Stomach smooth muscle (tissue), 2 donors: ENCODE data around the gene SPRR5.

Experiments
- H3K27ac ChIP-seq: one replicate; pipeline ENCODE4 v1.7.0; 2013; ENCODE audit warnings: mild to moderate bottlenecking, low read length, inconsistent platforms
- H3K27me3 ChIP-seq, 2 donors: one replicate each; pipeline ENCODE4 v1.7.0; 2013; ENCODE audit warnings: low read length in 2 of 2; ENCODE audit not compliant: insufficient read depth in 2 of 2, control insufficient read depth in 1 of 2
- H3K36me3 ChIP-seq, 2 donors: one replicate each; pipeline ENCODE4 v1.7.0; 2013; ENCODE audit warnings: low read length in 2 of 2; ENCODE audit not compliant: control insufficient read depth in 2 of 2, insufficient read depth in 2 of 2
- H3K4me1 ChIP-seq: one replicate; pipeline ENCODE4 v1.7.0; 2013; ENCODE audit warnings: low read length; ENCODE audit not compliant: control insufficient read depth, insufficient read depth
- H3K4me3 ChIP-seq, 2 donors: one replicate each; pipeline ENCODE4 v1.7.0; 2013; ENCODE audit warnings: low read length in 2 of 2
- H3K9ac ChIP-seq, 2 donors: one replicate each; pipeline ENCODE4 v1.7.0; 2013; ENCODE audit warnings: low read length in 2 of 2, mild to moderate bottlenecking in 1 of 2
- H3K9me3 ChIP-seq, 2 donors: one replicate each; pipeline ENCODE4 v1.7.0; 2013; ENCODE audit warnings: low read length in 2 of 2; ENCODE audit not compliant: control insufficient read depth in 2 of 2
- donor health status: healthy.
- donor health status: Pancreatic carcinoma.

SPRR5 gene

GRCh38 chr1:152965853-152966252, 18.8 kb downstream of the SPRR5 start:
- Histone ChIP-seq H3K9me3 (no peaks in the 10 kb centered on the region), H3K27ac (no peak overlapping the region), H3K27me3 (no peaks in the 10 kb centered on the region), H3K9ac (no peak overlapping the region), H3K4me3 (no peak overlapping the region), H3K4me1 (no peaks in the 10 kb centered on the region), H3K36me3 (no peaks in the 10 kb centered on the region)

GRCh38 chr1:152967201-152967600, 20.2 kb downstream of the SPRR5 start:
- Histone ChIP-seq H3K9me3 (no peaks in the 10 kb centered on the region), H3K27ac (no peak overlapping the region), H3K27me3 (no peaks in the 10 kb centered on the region), H3K9ac (no peak overlapping the region), H3K4me1 (no peaks in the 10 kb centered on the region), H3K36me3 (no peaks in the 10 kb centered on the region), H3K4me3 (no peak overlapping the region)

GRCh38 chr1:152968248-152968647, 21.2 kb downstream of the SPRR5 start:
- Histone ChIP-seq H3K27ac (no peak overlapping the region), H3K27me3 (no peaks in the 10 kb centered on the region), H3K36me3 (no peaks in the 10 kb centered on the region), H3K4me1 (no peaks in the 10 kb centered on the region), H3K9me3 (no peaks in the 10 kb centered on the region), H3K9ac (no peak overlapping the region), H3K4me3 (no peak overlapping the region)

DNA sequence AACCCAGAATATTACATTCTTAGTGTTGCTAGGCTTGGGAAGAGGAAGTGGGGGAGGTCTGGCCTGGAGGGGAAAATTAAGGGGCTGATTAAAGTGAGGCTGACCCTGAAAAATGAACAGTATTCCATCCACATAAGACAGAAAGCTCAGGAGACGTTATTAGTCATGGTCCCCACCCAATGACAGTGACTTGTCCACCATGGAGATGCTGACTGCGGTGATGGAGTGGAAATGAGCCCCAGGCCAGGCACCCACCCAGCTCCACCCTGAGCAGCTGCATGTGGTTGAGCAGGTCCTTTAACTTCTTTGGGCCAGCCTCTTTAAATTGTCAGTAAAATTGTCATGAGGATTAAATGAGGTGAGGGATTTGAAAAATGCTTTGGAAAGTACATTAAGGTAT, 22.0 kb downstream of the SPRR5 start:
- no peak overlapping the region for H3K27ac ChIP-seq
- H3K4me1 ChIP-seq: no peaks in the 10 kb centered on the region
- no peaks in the 10 kb centered on the region for H3K36me3 ChIP-seq
- H3K9ac ChIP-seq: no peak overlapping the region
- no peak overlapping the region for H3K4me3 ChIP-seq
- no peaks in the 10 kb centered on the region for H3K27me3 ChIP-seq
- no peaks in the 10 kb centered on the region for H3K9me3 ChIP-seq

DNA sequence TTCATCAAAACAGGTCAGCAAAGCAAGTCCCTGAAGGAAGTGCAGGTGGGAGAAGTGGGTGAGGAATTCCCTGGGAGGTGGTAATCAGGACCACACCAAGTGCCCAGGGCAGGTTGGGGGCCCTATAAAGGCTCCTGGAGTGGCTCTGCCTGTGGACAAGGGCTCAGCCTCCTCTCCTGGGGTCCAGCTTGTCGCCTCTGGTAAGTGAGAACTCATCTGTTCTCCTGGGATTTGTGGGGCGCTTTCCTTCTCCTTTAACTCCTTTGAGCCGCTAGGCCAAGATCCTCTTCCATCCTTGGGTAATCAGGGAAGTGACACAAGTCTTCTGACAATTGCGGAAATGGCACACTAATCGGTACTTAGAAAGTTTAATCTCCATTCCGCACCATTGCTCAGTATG, 23.5 kb downstream of the SPRR5 start, which contains the start of gene SPRR4:
Gene SPRR4 (plus strand): TSS at position 154 of the 400 bp plus-strand sequence. CDS start 1,243 bp downstream, outside the sequence.
- Histone ChIP-seq H3K27me3 (no peaks in the 10 kb centered on the region), H3K9ac (no peak within 1 kb of the TSS), H3K4me3 (no peak within 1 kb of the TSS), H3K9me3 (no peaks in the 10 kb centered on the region), H3K36me3 (no peaks in the 10 kb centered on the region), H3K27ac (no peak within 1 kb of the TSS), H3K4me1 (no peaks in the 10 kb centered on the region)

DNA sequence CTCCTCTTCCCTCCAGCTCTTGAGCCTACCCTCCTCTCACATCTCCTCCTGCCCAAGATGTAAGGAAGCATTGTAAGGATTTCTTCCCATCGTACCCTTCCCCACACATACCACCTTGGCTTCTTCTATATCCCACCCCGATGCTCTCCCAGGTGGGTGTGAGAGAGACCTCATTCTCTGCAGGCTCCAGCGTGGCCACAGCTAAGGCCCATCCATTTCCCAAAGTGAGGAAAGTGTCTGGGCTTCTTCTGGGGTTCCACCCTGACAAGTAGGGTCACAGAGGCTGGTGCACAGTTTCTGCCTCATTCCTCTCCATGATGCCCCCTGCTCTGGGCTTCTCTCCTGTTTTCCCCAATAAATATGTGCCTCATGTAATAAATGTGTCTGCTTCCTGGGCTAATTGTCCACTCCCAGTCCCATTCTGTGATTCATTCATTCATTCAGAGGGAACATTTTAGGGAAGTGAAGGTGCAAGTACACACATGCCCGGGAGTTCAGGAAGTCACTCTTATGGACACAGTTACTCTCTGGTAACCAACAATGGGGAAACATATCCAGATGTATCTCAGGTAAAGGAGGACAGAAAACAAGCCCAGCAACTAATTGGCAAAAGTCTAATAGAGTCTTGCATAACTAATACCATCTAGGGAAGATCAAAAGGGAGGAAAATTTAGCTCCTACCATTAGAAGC, 25.3 kb downstream of the SPRR5 start:
- H3K27ac ChIP-seq: no peak overlapping the region
- no peaks in the 10 kb centered on the region for H3K9me3 ChIP-seq
- H3K9ac ChIP-seq: no peak overlapping the region
- no peak overlapping the region for H3K4me3 ChIP-seq
- no peaks in the 10 kb centered on the region for H3K36me3 ChIP-seq
- H3K4me1 ChIP-seq: no peaks in the 10 kb centered on the region
- no peaks in the 10 kb centered on the region for H3K27me3 ChIP-seq

DNA sequence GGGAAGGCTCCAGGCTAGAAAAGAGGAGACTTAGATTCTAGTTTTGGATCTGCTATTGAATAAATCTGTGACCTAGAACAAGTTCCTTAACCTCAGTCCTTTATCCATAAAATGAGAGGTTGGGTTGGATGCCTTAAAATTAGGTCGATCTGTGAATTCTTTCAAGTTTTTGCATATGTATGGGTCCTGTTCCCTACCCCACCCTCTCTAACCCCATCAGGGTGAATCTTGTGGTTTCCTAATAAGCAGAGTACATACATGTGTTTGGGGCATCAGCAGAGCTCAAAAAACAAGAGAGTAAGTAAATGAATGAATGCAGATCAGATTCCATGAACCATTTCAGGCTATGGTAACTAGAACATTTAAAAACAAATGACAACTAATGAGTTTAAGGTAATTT, 29.7 kb downstream of the SPRR5 start:
- no peak overlapping the region for H3K9ac ChIP-seq
- no peaks in the 10 kb centered on the region for H3K4me1 ChIP-seq
- no peaks in the 10 kb centered on the region for H3K36me3 ChIP-seq
- no peak overlapping the region for H3K4me3 ChIP-seq
- H3K27ac ChIP-seq: no peak overlapping the region
- H3K27me3 ChIP-seq: no peaks in the 10 kb centered on the region
- H3K9me3 ChIP-seq: no peaks in the 10 kb centered on the region

DNA sequence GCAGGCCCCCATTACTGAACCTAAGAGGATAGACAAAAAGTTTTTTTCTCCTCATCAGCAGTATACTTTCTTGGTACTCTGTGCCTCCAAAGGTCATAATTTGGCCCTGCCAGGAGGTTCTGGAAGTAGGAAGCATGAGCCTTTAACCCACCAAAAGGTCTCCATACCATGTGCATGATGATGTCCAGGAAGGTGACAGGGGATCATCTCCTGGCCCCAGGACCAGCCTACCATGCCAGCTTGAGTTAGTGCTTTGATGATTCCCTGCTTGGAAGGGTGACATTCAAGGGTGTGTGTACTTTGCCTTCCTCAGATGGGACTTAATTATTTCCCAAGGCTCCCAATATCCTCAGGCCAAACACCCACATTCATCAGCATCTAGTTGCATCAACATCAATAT, 30.6 kb downstream of the SPRR5 start:
- H3K9ac ChIP-seq: no peak overlapping the region
- no peaks in the 10 kb centered on the region for H3K9me3 ChIP-seq
- no peaks in the 10 kb centered on the region for H3K27me3 ChIP-seq
- no peaks in the 10 kb centered on the region for H3K36me3 ChIP-seq
- no peak overlapping the region for H3K27ac ChIP-seq
- H3K4me1 ChIP-seq: no peaks in the 10 kb centered on the region
- no peak overlapping the region for H3K4me3 ChIP-seq

- H3K27ac ChIP-seq: no peak overlapping the region
- H3K4me3 ChIP-seq: no peak overlapping the region
- H3K36me3 ChIP-seq: no peaks in the 10 kb centered on the region
- H3K9me3 ChIP-seq: no peaks in the 10 kb centered on the region
- no peak overlapping the region for H3K9ac ChIP-seq
- H3K27me3 ChIP-seq: no peaks in the 10 kb centered on the region
- H3K4me1 ChIP-seq: no peaks in the 10 kb centered on the region
These were observed 33.7 kb downstream of the SPRR5 start for GRCh38 chr1:152980676-152981075.

GRCh38 chr1:152981146-152981871, 34.3 kb downstream of the SPRR5 start:
- H3K27me3 ChIP-seq: no peaks in the 10 kb centered on the region
- no peaks in the 10 kb centered on the region for H3K9me3 ChIP-seq
- no peaks in the 10 kb centered on the region for H3K36me3 ChIP-seq
- no peak overlapping the region for H3K9ac ChIP-seq
- H3K4me1 ChIP-seq: no peaks in the 10 kb centered on the region
- H3K27ac ChIP-seq: no peak overlapping the region
- no peak overlapping the region for H3K4me3 ChIP-seq

GRCh38 chr1:152982076-152982475, 35.1 kb downstream of the SPRR5 start:
- H3K36me3 ChIP-seq: no peaks in the 10 kb centered on the region
- no peak overlapping the region for H3K27ac ChIP-seq
- H3K4me1 ChIP-seq: no peaks in the 10 kb centered on the region
- no peak overlapping the region for H3K4me3 ChIP-seq
- no peaks in the 10 kb centered on the region for H3K9me3 ChIP-seq
- H3K9ac ChIP-seq: no peak overlapping the region
- H3K27me3 ChIP-seq: no peaks in the 10 kb centered on the region
